ENCODE data around the gene KRT26.

DNA sequence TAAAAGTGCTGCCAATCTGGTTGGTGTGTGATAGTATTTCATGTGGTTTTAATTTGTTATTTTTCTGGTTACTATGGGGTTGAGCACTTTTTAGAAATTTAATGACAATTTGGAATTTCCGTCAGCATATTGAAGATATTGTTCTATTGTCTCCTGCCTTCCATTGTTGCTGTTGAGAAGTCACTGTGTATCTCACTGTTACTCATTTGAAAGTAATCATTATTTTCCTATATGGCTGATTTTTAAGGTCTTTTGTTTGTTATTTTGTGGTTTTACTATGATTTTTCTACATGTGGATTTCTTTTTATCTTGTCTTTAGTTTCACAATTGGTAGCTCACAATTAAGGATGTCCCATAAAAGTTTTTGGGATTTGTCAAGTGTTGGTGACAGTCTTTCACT lies 8.2 kb downstream of the KRT26 start:
- TF ChIP-seq, protein P1, sequence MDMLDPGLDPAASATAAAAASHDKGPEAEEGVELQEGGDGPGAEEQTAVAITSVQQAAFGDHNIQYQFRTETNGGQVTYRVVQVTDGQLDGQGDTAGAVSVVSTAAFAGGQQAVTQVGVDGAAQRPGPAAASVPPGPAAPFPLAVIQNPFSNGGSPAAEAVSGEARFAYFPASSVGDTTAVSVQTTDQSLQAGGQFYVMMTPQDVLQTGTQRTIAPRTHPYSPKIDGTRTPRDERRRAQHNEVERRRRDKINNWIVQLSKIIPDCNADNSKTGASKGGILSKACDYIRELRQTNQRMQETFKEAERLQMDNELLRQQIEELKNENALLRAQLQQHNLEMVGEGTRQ (IDR thresholded peaks at IDR 0.05; ENCODE audit: low read depth, low read length) = no peak
- TF ChIP-seq, protein P2, sequence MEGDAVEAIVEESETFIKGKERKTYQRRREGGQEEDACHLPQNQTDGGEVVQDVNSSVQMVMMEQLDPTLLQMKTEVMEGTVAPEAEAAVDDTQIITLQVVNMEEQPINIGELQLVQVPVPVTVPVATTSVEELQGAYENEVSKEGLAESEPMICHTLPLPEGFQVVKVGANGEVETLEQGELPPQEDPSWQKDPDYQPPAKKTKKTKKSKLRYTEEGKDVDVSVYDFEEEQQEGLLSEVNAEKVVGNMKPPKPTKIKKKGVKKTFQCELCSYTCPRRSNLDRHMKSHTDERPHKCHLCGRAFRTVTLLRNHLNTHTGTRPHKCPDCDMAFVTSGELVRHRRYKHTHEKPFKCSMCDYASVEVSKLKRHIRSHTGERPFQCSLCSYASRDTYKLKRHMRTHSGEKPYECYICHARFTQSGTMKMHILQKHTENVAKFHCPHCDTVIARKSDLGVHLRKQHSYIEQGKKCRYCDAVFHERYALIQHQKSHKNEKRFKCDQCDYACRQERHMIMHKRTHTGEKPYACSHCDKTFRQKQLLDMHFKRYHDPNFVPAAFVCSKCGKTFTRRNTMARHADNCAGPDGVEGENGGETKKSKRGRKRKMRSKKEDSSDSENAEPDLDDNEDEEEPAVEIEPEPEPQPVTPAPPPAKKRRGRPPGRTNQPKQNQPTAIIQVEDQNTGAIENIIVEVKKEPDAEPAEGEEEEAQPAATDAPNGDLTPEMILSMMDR (conservative IDR thresholded peaks at IDR 0.05; ENCODE audit: low read depth, low read length) = no peak
- TF ChIP-seq, protein P3, sequence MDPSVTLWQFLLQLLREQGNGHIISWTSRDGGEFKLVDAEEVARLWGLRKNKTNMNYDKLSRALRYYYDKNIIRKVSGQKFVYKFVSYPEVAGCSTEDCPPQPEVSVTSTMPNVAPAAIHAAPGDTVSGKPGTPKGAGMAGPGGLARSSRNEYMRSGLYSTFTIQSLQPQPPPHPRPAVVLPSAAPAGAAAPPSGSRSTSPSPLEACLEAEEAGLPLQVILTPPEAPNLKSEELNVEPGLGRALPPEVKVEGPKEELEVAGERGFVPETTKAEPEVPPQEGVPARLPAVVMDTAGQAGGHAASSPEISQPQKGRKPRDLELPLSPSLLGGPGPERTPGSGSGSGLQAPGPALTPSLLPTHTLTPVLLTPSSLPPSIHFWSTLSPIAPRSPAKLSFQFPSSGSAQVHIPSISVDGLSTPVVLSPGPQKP (IDR thresholded peaks at IDR 0.05; ENCODE audit: borderline replicate concordance, low read depth, low read length) = no peak
- no peak for TF ChIP-seq MAZ (IDR thresholded peaks at IDR 0.05; ENCODE audit: borderline replicate concordance, low read depth, low read length)
- no peak for TF ChIP-seq RFX5 (IDR thresholded peaks at IDR 0.05; ENCODE audit: low read depth, low read length)
- TF ChIP-seq POLR2A (IDR thresholded peaks at IDR 0.05; ENCODE audit: low read depth, low read length) = no peak
- no peak for TF ChIP-seq RAD21 (IDR thresholded peaks at IDR 0.05; ENCODE audit: low read length)
- no peak for TF ChIP-seq SMC3 (IDR thresholded peaks at IDR 0.05; ENCODE audit: low read depth, low read length)
- no peak for TF ChIP-seq NFE2L2 (IDR thresholded peaks at IDR 0.05; ENCODE audit: low read depth, low read length)
